ENCODE data around the gene GATAD1.
"Not testable (repeated sequence)": the region's sequence is repeated elsewhere in the genome, so short reads cannot be mapped to it uniquely, and the experiment has no call there.

Gene GATAD1

DNA sequence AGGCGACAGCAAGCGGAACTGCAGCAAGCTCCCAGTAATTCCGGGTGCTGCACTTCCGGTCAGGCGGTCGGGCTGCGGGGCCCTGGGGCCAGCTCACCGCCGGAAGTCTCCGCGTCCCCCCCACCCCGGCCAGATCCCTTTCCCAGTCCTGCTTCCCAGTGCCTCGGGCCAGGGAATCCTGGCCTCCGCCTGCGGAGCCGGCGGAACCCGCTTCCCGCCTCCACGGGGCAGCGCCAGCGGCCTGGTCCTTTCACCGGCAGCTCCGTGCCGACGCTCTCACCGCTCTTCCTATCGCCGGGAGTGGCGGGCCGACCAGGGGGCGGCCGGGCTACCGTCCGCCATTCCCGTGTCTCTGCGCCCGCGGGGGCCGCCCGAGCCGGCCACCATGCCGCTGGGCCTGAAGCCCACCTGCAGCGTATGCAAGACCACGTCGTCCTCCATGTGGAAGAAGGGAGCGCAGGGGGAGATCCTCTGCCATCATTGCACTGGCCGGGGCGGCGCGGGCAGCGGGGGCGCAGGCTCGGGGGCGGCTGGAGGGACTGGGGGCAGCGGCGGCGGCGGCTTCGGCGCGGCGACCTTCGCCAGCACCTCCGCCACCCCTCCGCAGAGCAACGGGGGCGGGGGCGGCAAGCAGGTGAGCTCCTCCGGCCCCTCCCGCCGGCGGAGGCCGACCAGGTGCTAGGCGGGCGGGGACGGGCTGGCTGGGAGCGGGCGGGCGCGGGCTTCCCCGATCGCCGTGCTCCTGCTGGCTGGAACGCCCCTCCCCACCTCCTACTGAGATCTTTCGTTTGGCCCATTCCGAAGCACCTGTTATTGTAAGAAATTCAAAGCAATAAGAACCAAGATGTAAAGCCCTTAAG, at the start of gene GATAD1:
TSS of gene GATAD1 (plus strand) at position 138 of the 860 bp plus-strand sequence. CDS start at position 386, 248 bp downstream.
- DNase-seq: peak; percentile 94

DNA sequence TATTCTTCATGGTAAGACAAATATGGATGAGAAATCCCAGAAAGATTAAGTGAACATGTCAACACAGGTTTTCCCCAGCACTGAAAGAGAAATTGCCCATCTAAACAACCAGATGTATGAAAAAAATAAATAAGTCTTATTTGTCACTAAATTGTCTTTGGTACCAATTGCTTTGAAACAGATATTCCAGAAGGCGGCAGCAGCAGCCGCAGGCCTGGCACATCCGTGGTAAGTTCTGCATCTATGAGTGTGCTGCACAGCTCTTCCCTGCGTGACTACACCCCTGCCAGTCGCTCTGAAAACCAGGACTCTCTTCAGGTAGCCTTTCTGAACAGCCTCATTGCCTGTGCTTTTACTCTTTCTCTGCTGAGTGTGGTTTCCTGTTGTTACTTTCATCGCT, 49.7 kb upstream of the GATAD1 start:
- no peak for DNase-seq

DNA sequence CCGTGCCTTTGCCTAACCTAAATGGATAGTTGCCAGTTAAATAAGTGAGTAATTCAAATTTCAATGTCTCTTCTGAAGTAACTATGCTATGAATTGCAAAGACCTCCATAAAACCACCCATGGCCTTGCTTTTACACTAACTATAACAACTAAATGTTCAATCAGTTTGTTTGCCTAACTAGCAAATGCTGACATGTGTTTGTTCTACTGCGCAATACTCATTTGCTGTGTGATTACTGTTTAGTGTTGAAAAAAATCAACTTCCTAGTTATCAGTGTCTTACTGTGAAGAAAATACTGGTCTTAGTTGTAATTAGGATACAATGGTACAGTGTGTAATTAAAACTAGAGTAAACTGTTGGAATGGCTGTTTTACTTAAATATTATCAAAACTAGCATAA, 47.3 kb upstream of the GATAD1 start:
- DNase-seq: no peak

- no peak for DNase-seq
Measured at GRCh38 chr7:92402920-92403759, 44.1 kb upstream of the GATAD1 start.

GRCh38 chr7:92403760-92404074, 43.6 kb upstream of the GATAD1 start:
- no peak for DNase-seq

GRCh38 chr7:92404170-92404614, 43.1 kb upstream of the GATAD1 start:
- DNase-seq: no peak

DNA sequence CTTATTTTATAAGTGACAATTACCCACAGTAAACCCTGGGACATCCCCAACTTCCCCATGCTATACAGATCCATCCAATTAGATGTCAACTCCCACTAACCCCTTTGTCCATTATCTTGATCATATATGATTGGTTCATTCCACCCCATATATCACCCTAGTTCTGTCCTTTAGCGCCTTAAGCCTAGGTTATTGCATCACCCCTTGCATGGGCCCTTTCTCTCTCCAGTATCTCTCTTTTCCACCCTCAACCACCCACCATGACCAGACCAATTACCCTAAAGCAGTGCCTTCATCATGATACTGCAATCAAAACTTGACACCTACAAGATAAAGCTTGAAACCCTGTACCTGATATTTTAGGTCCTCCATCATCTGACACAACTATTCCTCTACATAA, 37.9 kb upstream of the GATAD1 start:
- DNase-seq: no peak

DNA sequence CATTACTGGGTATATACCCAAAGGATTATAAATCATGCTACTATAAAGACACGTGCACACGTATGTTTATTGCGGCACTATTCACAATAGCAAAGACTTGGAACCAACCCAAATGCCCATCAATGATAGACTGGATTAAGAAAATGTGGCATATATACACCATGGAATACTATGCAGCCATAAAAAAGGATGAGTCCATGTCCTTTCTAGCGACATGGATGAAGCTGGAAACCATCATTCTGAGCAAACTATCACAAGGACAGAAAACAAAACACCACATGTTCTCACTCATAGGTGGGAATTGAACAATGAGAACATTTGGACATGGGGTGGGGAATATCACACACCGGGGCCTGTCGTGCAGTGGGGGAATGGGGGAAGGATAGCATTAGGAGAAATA, 37.1 kb upstream of the GATAD1 start:
- not testable (repeated sequence) for DNase-seq

- DNase-seq: no peak
Measured at GRCh38 chr7:92412745-92413144, 34.5 kb upstream of the GATAD1 start.

DNA sequence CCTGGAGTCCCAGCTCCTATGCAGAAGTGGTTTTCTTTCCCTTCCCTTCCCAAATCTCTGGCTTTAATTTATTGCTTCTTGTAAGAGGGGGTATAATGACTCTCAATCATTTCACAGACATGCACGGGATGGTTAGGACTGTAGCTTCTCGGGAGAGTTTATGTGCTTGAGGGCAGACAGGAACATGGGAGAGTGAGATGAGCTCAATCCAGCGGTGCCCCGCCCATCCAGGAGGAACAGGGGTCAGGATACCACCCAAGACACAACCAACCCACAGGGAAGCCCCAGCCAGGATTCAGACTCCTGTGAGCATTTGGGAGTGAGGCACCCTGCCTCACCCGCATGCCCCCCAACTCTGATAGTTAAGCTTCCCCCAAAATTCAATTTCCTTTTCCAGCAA, 33.7 kb upstream of the GATAD1 start:
- DNase-seq: no peak

DNA sequence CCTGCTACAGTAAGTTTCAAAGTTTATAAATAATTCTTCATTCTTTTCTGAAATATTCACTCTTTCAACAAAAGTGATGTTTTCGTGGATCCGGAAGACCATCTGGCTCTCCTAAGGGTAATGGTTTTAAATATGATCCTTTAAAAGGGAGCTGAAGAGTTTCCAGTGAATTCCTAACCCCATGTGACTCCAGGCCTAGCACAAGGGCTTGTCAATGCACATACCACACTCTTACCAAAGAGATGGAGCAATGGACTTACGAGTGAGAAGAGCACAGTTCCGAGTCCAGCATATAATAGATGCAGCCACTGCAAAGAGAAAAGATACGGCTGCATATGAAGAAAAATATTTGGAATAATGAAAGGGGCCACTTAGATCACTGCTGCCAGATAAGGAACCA, 32.1 kb upstream of the GATAD1 start:
- no peak for DNase-seq

GRCh38 chr7:92417913-92418312, 29.4 kb upstream of the GATAD1 start:
- DNase-seq: peak; percentile 13

- DNase-seq: no peak
Measured at GRCh38 chr7:92421676-92422435, 25.4 kb upstream of the GATAD1 start.

- DNase-seq: no peak
Measured at GRCh38 chr7:92422926-92423325, 24.4 kb upstream of the GATAD1 start.

DNA sequence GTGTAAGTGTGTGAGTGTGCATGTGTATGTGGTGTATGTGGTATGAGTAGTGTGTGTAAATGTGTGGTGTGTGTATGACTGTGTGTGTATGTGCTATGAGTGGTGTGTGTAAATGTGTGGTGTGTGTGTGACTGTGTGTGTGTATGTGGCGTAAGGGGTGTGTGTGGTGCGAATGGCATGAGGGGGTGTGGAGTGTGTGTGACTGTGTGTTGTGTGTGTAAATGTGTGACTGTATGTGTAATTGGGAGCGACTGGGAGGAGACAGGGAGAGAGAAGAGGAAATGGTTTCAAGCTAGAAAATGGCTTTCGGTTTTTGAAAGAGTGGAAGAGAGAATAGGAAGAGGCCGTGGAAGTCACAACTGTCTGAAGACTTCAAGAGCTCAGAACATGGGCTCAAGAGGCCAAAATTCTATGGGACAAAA, 23.6 kb upstream of the GATAD1 start:
- DNase-seq: no peak

DNA sequence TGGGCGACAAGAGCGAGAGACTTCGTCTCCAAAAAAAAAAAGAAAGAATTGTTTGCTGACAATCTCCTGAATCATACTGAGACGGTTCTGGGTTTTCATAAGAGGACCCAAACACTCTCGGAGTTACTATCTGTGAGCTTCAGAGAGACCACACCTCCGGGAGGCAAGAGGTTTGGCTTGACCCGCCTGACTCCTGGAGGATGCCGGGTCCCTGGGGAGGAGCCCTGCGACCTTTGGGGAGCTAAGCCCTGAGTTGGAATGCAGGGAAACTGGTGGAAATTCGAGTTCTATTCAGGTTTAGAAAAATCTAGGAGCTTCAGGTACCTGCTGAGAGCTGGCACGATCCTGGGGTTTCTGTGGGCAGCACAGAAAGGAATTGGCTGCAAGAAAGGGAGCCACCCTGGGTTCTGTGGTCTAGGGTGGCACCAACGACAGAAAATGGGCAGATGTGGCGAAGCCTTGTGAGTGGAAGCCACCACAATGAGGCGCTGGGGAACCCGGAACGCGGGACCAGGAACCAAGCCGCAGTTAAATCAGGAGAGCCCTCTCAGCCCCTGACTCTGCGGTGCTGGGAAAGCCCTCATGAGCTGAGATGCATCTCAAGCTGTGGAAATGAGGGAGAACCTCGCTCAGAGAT, 21.9 kb upstream of the GATAD1 start:
- DNase-seq: no peak

- DNase-seq: no peak
Measured at GRCh38 chr7:92427193-92427592, 20.1 kb upstream of the GATAD1 start.

GRCh38 chr7:92432299-92432946, 14.9 kb upstream of the GATAD1 start:
- DNase-seq: no peak

DNA sequence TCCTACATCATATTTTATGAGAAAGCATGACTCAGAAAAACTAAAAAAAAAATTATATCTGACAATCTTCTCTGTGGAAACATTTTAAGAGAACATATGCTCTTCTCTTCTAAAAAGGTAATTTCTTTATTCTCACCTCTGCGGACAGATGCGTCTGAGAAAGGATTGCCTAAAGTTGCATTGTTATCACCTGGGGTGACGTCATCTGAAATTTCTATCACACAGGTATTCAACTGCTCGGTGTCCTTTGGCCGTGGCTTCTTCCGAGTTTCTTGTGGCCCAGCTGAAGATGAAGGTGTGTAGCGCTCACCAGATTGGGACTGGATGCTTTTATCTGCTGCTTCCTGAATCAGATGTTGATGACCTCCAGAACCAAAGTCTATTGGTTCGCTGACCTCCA, 14.3 kb upstream of the GATAD1 start:
- no peak for DNase-seq

GRCh38 chr7:92435542-92435941, 11.7 kb upstream of the GATAD1 start:
- DNase-seq: no peak

DNA sequence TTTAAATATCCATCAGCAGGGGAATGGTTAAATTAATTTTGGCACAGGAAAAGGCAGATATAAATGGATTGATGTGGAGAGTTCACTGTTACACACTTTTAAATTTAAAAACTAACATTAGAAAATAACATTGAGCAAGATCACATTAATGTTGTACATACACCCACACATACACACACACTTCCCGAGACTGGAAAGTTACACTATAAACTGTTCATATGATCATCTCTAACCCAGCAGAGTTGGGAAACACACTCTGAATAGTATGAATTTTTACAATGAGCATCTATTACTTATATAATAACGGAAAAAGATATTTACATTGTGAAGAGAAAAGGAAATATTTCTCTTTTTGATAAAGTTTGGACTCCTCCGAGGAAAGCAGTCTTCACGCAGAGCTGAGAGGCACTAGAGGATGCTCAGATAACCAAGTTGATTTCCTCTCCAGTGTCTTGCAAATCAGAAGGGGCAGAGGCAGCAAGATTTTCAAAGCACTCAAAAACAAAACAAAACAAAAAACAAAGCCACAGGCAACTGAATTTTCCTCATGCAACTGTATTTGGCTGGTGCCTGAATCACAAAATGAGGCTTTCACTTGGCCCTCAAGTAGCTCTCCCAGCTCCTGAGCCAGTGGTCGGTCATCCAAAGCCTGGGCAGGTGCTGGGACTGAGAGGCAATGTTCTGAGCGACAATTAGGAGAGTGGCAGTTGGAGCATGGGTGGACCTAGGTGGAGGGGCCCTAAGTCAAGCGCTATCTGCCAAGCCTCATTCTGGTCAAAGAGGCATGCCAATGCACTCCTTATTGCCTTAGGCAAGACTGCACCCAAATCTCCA, 10.5 kb upstream of the GATAD1 start:
- no peak for DNase-seq

All from midbrain (tissue), 1 donor.